ENCODE data around the gene CD226. TPM values are rescaled to one million over a fixed set of nuclear protein-coding genes. Genes with fewer than 3 reads are reported as not detected.
"Not testable (repeated sequence)": the region's sequence is repeated elsewhere in the genome, so short reads cannot be mapped to it uniquely, and the experiment has no call there.

The CD226 gene
- total RNA-seq, 4 donors from 2014 or later: 0.17 to 2.7 (median 0.34) TPM

DNA sequence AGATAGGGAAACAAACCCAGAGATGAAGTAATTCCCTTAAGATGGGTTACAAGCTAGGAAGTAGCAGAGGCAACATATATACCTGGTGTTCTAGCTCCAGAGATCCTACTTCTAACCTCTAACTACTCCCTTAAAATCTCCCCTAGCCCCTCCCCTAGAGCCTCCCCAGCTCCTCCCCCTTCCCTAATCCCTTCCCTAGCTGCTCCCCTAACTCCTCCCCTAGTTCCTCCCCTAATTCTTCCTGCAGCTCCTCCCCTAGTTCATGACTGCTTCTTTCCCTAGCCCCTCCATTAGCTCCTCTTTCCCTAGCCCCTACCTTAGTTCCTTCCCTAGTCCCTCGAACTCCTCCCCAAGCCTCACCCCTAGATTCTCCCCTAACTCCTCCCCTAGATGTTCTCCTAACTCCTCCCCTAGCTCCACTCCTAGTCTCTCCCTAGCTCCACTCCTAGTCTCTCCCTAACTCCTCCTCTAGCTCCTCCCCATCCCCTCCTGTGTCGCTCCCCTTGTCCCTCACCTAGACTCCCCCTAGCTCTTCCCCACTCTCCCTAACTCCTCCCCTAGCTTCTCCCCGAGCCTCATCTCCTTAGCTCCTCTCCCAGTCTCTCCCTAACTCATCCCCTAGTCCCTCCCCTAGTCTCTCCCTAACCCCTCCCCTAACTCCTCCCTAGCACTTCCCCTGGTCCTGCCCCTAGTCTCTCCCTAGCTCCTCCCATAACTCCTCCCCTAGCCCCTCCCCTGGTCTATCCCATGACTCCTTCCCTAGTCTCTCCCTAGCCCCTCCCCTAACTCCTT lies 108.9 kb downstream of the CD226 start:
- 89% methylated on average over 3 of the region's 3 CpGs for WGBS
- TF ChIP-seq, protein P1, sequence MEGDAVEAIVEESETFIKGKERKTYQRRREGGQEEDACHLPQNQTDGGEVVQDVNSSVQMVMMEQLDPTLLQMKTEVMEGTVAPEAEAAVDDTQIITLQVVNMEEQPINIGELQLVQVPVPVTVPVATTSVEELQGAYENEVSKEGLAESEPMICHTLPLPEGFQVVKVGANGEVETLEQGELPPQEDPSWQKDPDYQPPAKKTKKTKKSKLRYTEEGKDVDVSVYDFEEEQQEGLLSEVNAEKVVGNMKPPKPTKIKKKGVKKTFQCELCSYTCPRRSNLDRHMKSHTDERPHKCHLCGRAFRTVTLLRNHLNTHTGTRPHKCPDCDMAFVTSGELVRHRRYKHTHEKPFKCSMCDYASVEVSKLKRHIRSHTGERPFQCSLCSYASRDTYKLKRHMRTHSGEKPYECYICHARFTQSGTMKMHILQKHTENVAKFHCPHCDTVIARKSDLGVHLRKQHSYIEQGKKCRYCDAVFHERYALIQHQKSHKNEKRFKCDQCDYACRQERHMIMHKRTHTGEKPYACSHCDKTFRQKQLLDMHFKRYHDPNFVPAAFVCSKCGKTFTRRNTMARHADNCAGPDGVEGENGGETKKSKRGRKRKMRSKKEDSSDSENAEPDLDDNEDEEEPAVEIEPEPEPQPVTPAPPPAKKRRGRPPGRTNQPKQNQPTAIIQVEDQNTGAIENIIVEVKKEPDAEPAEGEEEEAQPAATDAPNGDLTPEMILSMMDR (IDR thresholded peaks at IDR 0.05): no peak
- TF ChIP-seq POLR2A (IDR thresholded peaks at IDR 0.05; ENCODE audit: low read depth): no peak
- no peak for TF ChIP-seq EP300 (IDR thresholded peaks at IDR 0.05)
- no peak for TF ChIP-seq POLR2AphosphoS5 (IDR thresholded peaks at IDR 0.05)
- no peaks in the 10 kb centered on the region for H3K9me3 ChIP-seq
- no peak for DNase-seq (ENCODE audit: extremely low spot score)
- H3K4me1 ChIP-seq: no peaks in the 10 kb centered on the region
- H3K27ac ChIP-seq (replicated peaks in 1 of 4): no peak overlapping the region
- H3K27me3 ChIP-seq: no peaks in the 10 kb centered on the region
- intact Hi-C loops (cut with DNase I): loop anchor here (5.0 kb wide), 1 partner anchor 58 kb away; no protein-coding TSS in a partner anchor
- H3K36me3 ChIP-seq: no peaks in the 10 kb centered on the region
- H3K4me3 ChIP-seq: no peak overlapping the region

DNA sequence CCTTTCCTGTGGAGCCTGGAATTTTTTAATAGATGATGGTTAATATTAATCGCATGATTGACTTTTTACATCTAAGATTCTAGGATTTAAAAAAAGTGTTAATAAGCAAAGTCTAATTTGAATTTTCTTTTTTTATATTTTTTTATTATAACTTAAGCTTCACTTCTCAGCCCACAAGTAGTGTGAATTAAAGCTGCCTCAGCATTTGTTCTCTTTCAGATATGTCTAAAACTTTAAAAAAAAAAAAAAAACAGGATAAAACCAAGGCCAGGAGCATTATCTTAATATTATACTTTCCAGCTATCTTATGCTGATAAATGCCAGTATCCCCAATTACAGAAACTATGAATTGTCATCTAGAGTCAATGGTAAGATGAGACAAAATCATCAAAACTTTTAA lies 109.7 kb downstream of the CD226 start:
- no peak for DNase-seq (ENCODE audit: extremely low spot score)
- H3K9me3 ChIP-seq: no peaks in the 10 kb centered on the region
- no peaks in the 10 kb centered on the region for H3K36me3 ChIP-seq
- TF ChIP-seq POLR2AphosphoS5 (IDR thresholded peaks at IDR 0.05) (no peak), EP300 (IDR thresholded peaks at IDR 0.05) (no peak), POLR2A (IDR thresholded peaks at IDR 0.05; ENCODE audit: low read depth) (no peak)
- TF ChIP-seq, protein P1 (IDR thresholded peaks at IDR 0.05): no peak
- no peak overlapping the region for H3K4me3 ChIP-seq
- WGBS: 100% methylated on average over 1 of the region's 1 CpG
- intact Hi-C loops (cut with DNase I): loop anchor here (5.0 kb wide), 1 partner anchor 59 kb away; no protein-coding TSS in a partner anchor
- H3K27me3 ChIP-seq: no peaks in the 10 kb centered on the region
- H3K27ac ChIP-seq (replicated peaks in 1 of 4): no peak overlapping the region
- no peaks in the 10 kb centered on the region for H3K4me1 ChIP-seq

DNA sequence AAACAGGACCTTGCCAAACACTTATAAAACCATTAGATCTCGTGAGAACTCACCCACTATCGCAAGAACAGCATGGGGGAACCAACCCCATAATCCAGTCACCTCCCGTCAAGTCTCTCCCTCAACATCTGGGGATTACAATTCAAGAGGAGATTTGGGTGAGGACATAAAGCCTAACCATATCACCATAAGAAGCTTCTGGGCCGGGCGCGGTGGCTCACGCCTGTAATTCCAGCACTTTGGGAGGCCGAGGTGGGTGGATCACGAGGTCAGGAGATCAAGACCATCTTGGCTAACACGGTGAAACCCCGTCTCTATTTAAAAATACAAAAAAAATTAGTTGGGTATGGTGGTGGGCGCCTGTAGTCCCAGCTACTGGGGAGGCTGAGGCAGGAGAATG lies 112.7 kb downstream of the CD226 start:
- not testable (repeated sequence) for DNase-seq (ENCODE audit: extremely low spot score); H3K36me3 ChIP-seq; H3K27me3 ChIP-seq; H3K9me3 ChIP-seq; H3K27ac ChIP-seq (replicated peaks in 1 of 4); H3K4me1 ChIP-seq; H3K4me3 ChIP-seq
- 95% methylated on average over 12 of the region's 12 CpGs for WGBS
- intact Hi-C loops (cut with DNase I): loop anchor here (5.0 kb wide), 1 partner anchor 62 kb away; no protein-coding TSS in a partner anchor

DNA sequence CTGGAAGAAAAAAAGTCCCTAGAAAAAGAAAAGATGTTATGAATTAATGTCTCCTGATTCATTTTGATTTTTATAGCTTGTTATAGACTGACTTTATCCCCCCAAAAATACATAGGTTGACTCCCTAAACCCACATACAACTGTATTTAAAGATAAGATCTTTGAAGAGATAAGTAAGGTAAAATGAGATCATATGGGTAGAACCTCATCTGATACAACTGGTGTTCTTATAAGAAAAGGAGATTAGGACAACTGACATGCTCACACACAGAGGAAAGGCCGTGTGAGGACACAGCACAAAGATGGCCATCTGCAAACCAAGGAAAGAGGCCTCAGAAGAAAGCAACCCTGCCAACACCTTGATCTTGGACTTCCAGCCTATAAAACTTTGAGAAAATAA lies 117.5 kb downstream of the CD226 start:
- H3K9me3 ChIP-seq: no peaks in the 10 kb centered on the region
- 94% methylated on average over 1 of the region's 1 CpG for WGBS
- no peaks in the 10 kb centered on the region for H3K36me3 ChIP-seq
- no peaks in the 10 kb centered on the region for H3K4me1 ChIP-seq
- no peak for DNase-seq (ENCODE audit: extremely low spot score)
- no peak overlapping the region for H3K4me3 ChIP-seq
- intact Hi-C loops (cut with DNase I): no loop called here
- no peak for TF ChIP-seq EP300 (IDR thresholded peaks at IDR 0.05)
- no peak for TF ChIP-seq POLR2AphosphoS5 (IDR thresholded peaks at IDR 0.05)
- TF ChIP-seq POLR2A (IDR thresholded peaks at IDR 0.05; ENCODE audit: low read depth): no peak
- TF ChIP-seq, protein P1 (IDR thresholded peaks at IDR 0.05): no peak
- H3K27ac ChIP-seq (replicated peaks in 1 of 4): no peak overlapping the region
- H3K27me3 ChIP-seq: no peaks in the 10 kb centered on the region

DNA sequence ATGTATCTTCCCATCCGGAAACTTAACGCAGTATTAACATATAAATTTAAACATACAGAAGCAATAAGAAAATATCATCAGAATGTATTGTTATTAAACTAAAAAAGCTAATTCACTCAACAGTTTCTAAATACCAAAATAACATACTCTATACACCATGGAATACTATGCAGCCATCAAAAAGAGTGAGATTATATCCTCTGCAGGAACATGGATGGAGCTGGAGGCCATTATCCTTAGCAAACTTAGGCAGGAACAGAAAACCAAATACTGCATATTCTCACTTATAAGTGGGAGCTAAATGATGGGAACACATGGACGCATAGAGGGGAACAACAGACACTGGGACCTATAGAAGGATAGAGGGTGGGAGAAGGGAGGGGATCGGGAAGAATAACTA lies 127.1 kb downstream of the CD226 start:
- H3K4me3 ChIP-seq: no peak overlapping the region
- 98% methylated on average over 4 of the region's 4 CpGs for WGBS
- no peaks in the 10 kb centered on the region for H3K27me3 ChIP-seq
- intact Hi-C loops (cut with DNase I): no loop called here
- no peak overlapping the region for H3K27ac ChIP-seq (replicated peaks in 1 of 4)
- TF ChIP-seq EP300 (IDR thresholded peaks at IDR 0.05) (no peak), POLR2A (IDR thresholded peaks at IDR 0.05; ENCODE audit: low read depth) (no peak), POLR2AphosphoS5 (IDR thresholded peaks at IDR 0.05) (no peak)
- TF ChIP-seq, protein P1 (IDR thresholded peaks at IDR 0.05): no peak
- H3K4me1 ChIP-seq: no peaks in the 10 kb centered on the region
- DNase-seq (ENCODE audit: extremely low spot score): no peak
- no peaks in the 10 kb centered on the region for H3K9me3 ChIP-seq
- H3K36me3 ChIP-seq: no peaks in the 10 kb centered on the region

All from esophagus muscularis mucosa (tissue), 4 donors.